Activated naive CD4-positive, alpha-beta T cell treated with anti-CD3 and anti-CD28 coated beads, Interleukin-2, amount 10 ng/mL, durations not matched to agents 7 days and 5 days (primary cell): ENCODE data around the gene RBMS3.

ENCODE experiments used
- CTCF ChIA-PET: fragments of 350-600 bp; sonication (Branson Sonifier 250); formaldehyde crosslinking; loops from one replicate; lab custom pipeline; 2021; ENCODE audit warnings: antibody characterized with exemption; lab: Charles Lee
- DNase-seq: peaks from one replicate; pipeline ENCODE4 v3.0.0-alpha.2; 2020
- H3K27ac Mint-ChIP-seq: one replicate; pipeline ENCODE4 v1.8.0; 2021; ENCODE audit warnings: mild to moderate bottlenecking, moderate library complexity, mixed read lengths
- H3K27me3 Mint-ChIP-seq: one replicate; pipeline ENCODE4 v1.8.0; 2021; ENCODE audit warnings: mild to moderate bottlenecking, mixed read lengths
- H3K36me3 Mint-ChIP-seq: one replicate; pipeline ENCODE4 v1.8.0; 2021; ENCODE audit warnings: mixed read lengths
- H3K4me1 Mint-ChIP-seq: one replicate; pipeline ENCODE4 v1.8.0; 2021; ENCODE audit warnings: mixed read lengths
- H3K4me3 Mint-ChIP-seq: one replicate; pipeline ENCODE4 v1.8.0; 2021; ENCODE audit warnings: mild to moderate bottlenecking, moderate library complexity, mixed read lengths
- H3K9me3 Mint-ChIP-seq: one replicate; pipeline ENCODE4 v1.8.0; 2021; ENCODE audit warnings: mixed read lengths

Gene RBMS3

DNA sequence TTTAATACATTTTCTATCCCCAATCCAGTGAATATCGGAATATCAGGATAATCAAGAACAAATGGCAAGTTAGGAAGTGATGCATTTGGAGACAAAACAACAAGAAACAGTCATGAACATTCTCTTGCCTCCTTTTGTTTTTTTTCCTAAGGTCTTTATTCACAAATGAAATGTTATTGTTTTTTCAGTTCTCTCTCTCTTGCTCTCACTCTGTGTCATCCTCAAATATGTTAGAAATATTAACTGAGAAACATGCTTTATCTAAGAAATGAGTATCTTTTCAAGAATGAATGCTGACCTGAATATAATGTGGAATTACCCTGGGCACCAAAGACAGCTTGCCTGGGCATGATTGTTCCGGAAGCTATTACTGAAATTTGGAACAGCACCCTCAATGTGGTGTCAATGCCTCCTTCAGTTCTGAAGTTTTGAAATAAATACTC is 51.3 kb downstream of the RBMS3 start:
- Mint-ChIP-seq H3K4me1 (no peaks in the 10 kb centered on the region), H3K4me3 (no peak overlapping the region), H3K9me3 (no peaks in the 10 kb centered on the region), H3K27me3 (no peaks in the 10 kb centered on the region), H3K27ac (no peak overlapping the region), H3K36me3 (no peaks in the 10 kb centered on the region)
- CTCF ChIA-PET = no interaction called here
- no peak for DNase-seq

DNA sequence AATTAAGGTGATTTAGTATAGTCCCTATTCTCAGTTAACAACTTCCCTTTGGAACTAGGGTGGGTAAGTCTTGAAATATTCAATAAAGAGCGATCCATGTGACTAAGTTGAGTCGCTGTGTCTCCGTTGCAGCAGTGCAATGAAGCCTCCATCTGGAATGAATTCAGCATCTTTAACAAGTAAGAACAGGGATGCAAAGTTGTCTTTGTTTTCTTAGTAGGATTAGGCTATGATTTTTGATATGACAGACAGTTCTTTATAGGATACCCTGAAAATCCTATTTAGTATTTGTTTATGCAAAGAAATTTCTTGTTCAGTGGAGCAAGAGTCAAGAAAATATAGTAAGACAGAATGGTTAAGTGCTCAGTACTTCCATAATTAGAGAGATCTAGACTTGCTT is 52.7 kb downstream of the RBMS3 start:
- CTCF ChIA-PET = no interaction called here
- Mint-ChIP-seq H3K4me1 (no peaks in the 10 kb centered on the region), H3K9me3 (no peaks in the 10 kb centered on the region), H3K4me3 (no peak overlapping the region), H3K27me3 (no peaks in the 10 kb centered on the region), H3K36me3 (no peaks in the 10 kb centered on the region), H3K27ac (no peak overlapping the region)
- no peak for DNase-seq

DNA sequence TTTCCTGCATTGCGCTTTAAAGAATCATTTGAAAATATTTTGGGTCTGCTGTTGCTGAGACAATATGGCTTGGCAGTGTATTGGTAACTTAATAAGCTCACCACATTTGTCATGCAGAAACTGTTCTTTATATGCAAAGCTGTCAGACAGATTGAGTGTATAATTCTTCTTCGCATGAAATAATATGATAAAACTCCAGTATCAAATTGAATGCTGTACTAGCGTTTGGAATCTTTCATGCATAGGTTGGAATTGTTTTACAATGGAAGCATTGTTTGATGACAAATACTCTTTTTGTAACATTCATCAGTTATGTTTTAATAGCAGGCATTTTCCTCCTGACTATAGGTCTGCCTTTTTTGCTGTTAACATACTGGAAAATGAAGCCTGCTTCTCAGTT is 53.8 kb downstream of the RBMS3 start:
- H3K4me1 Mint-ChIP-seq = no peaks in the 10 kb centered on the region
- CTCF ChIA-PET = no interaction called here

DNA sequence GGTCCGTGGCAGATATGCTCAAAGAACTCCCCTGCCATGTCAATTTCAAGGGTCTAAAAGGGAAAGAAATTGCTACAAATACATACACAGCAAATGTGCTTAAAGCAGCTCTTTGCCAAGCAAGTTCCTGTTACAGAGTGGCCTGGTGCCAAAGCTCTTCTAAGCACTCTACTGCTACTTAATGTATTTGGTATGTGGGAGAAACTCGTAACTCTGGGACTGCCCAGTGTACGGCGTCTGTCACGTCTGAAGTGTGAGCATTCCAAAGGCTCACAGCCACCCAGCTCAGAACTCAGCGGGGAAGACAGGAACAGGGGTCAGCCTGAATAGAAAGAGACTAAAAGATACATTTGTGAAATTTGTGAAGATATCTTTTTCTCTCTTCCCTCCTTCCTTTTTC is 54.6 kb downstream of the RBMS3 start:
- no peaks in the 10 kb centered on the region for H3K27me3 Mint-ChIP-seq
- H3K4me3 Mint-ChIP-seq = no peak overlapping the region
- H3K9me3 Mint-ChIP-seq = no peaks in the 10 kb centered on the region
- H3K4me1 Mint-ChIP-seq = no peaks in the 10 kb centered on the region
- no peak overlapping the region for H3K27ac Mint-ChIP-seq
- H3K36me3 Mint-ChIP-seq = no peaks in the 10 kb centered on the region
- CTCF ChIA-PET = no interaction called here
- no peak for DNase-seq

More for the DNA sequence above, 53.8 kb downstream of the RBMS3 start:
- Mint-ChIP-seq H3K4me3 (no peak overlapping the region), H3K27ac (no peak overlapping the region), H3K36me3 (no peaks in the 10 kb centered on the region), H3K27me3 (no peaks in the 10 kb centered on the region), H3K9me3 (no peaks in the 10 kb centered on the region)
- no peak for DNase-seq

DNA sequence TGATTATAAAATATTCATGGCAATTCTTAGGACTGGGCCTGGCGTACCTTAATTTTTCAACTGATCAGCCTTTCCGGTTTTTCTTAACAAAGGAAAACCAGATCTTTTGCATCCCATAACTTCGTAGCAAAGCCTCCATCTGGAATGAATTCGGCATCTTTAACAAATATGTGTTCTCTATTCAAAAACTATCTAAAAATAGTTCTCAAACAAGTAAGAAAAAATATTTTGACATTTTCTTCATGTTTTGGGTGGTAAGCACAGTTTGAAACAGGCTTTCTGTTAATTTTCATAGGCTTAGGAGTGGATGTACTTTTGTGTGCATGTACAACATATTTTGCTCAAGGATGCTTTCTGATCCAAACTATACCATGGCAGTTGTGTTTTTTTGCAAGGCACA is 55.1 kb downstream of the RBMS3 start:
- no peaks in the 10 kb centered on the region for H3K4me1 Mint-ChIP-seq
- no peak overlapping the region for H3K27ac Mint-ChIP-seq
- no peaks in the 10 kb centered on the region for H3K9me3 Mint-ChIP-seq
- H3K27me3 Mint-ChIP-seq = no peaks in the 10 kb centered on the region
- CTCF ChIA-PET = no interaction called here
- no peak overlapping the region for H3K4me3 Mint-ChIP-seq
- no peaks in the 10 kb centered on the region for H3K36me3 Mint-ChIP-seq
- no peak for DNase-seq

DNA sequence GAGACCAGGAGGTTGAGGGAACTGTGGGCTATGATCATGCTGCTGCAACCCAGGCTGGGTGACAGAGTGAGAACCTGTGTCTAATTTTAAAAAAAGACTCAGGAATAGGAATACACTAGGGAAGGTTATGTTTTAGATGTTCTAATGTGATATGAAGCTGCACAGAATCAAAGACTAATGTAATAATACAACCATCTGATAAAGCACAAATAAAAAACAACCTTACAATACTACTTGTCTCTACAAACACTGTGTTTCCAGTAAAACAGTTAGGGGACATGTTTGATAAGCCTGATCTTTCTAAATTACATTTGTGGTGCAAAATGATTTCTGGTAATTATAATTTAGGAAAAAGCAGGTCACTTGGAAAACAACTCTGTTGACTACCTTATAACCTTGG is 56.7 kb downstream of the RBMS3 start:
- Mint-ChIP-seq H3K4me3 (no peak overlapping the region), H3K27me3 (no peaks in the 10 kb centered on the region), H3K27ac (no peak overlapping the region), H3K9me3 (no peaks in the 10 kb centered on the region), H3K4me1 (no peaks in the 10 kb centered on the region), H3K36me3 (no peaks in the 10 kb centered on the region)
- DNase-seq = no peak
- CTCF ChIA-PET = no interaction called here

DNA sequence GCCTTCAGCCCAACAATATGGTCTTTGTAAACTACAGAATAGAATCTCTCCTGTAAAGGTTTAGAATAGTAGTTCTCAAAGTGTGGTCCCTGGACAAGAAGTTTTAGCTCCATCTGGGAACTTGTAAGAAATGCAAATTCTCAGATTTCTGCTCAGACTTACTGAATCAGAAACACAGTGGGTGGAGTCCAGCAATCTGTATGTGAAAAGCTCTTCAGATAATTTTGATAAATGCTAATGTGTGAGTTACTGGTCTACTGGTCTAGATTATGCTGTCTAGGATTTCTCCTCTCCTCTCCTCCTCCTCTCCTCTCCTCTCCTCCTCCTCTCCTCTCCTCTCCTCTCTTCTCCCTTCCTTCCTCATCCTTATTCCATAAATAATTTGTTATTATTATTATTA is 57.5 kb downstream of the RBMS3 start:
- no peak overlapping the region for H3K4me3 Mint-ChIP-seq
- H3K36me3 Mint-ChIP-seq = no peaks in the 10 kb centered on the region
- no peak for DNase-seq
- no peaks in the 10 kb centered on the region for H3K9me3 Mint-ChIP-seq
- H3K4me1 Mint-ChIP-seq = no peaks in the 10 kb centered on the region
- CTCF ChIA-PET = no interaction called here
- H3K27ac Mint-ChIP-seq = no peak overlapping the region
- H3K27me3 Mint-ChIP-seq = no peaks in the 10 kb centered on the region

DNA sequence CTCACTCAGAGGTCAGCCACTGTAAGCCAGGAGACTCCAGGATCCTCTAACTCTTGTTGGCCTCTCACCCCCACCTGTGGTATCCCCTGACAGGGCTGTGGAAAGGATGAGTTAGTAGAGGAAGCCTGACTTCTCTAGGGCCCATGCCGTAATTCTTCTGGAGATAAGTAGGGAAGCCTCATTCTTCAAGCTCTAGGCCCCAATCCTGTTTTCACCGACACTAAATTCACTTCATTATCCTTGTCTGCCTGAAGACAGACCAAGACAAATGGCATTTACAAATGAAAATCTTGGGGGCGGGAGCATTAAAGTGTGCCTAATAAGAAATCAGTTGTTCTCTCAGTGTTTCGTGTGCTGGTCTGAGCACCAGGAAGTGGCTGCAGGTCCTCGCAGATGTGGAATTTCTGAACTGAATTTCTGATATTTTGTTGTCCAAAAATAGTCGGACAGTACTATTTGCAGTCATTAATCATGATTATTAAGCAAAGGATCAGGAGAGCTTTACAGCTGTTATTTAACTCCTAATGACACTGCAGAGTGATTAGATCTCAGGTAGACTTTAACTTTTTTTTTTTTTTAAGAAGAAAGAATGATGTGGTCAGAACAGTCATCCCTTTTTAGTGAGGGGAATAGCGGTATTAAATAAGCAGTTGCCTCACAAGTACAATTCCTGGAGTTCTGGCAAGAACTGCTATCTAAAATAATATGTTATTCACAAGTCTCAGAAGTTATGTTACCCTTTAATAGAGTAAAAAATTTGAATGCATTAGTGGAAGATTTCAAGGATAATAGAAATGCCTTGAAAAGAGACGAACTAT is 58.4 kb downstream of the RBMS3 start:
- Mint-ChIP-seq H3K9me3 (no peaks in the 10 kb centered on the region), H3K4me1 (no peaks in the 10 kb centered on the region), H3K27me3 (no peaks in the 10 kb centered on the region), H3K36me3 (no peaks in the 10 kb centered on the region), H3K4me3 (no peak overlapping the region), H3K27ac (no peak overlapping the region)
- CTCF ChIA-PET = no interaction called here
- DNase-seq = no peak

DNA sequence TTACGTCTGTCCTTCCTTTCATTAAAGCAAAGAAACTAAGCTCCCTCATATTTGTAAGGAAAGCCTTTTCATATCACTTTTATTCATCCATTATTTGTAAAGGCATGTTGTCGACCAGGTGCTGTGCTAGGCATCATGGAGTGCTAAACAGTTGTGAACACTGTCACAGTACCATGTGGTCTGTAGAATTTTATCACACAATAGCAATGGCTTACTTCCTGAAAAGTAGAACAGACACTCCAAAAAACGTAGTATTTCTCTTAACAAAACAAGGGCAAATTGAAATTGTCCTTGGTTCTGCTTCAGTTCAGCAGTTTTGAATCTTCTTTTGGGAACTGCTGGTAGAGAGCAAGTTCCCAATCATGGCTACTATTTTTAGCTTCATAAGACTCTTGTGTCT is 63.3 kb downstream of the RBMS3 start:
- Mint-ChIP-seq H3K4me1 (no peaks in the 10 kb centered on the region), H3K9me3 (no peaks in the 10 kb centered on the region), H3K27me3 (no peaks in the 10 kb centered on the region), H3K27ac (no peak overlapping the region), H3K4me3 (no peak overlapping the region), H3K36me3 (no peaks in the 10 kb centered on the region)
- DNase-seq = no peak
- CTCF ChIA-PET = no interaction called here

DNA sequence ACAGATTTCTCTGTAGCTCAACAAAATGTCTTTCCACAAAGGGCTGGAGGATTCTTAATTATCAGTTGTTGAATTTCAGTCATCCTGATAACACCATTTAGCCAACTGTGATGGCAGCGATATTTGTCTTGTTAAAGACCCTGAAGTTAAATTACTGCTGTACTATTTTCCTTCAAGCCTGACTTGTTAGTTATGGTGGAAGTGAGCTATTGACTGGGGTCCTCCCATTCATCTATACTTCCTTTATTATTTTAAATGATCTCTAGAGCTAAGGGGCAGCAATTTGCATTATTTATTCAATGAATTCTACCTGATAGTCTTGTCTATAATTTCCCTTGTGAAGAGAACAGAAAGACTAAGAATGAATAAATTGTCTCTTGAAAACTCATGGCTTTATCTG is 64.1 kb downstream of the RBMS3 start:
- no peaks in the 10 kb centered on the region for H3K36me3 Mint-ChIP-seq
- H3K4me3 Mint-ChIP-seq = no peak overlapping the region
- no peak overlapping the region for H3K27ac Mint-ChIP-seq
- DNase-seq = no peak
- H3K4me1 Mint-ChIP-seq = no peaks in the 10 kb centered on the region
- no peaks in the 10 kb centered on the region for H3K9me3 Mint-ChIP-seq
- CTCF ChIA-PET = no interaction called here
- no peaks in the 10 kb centered on the region for H3K27me3 Mint-ChIP-seq

DNA sequence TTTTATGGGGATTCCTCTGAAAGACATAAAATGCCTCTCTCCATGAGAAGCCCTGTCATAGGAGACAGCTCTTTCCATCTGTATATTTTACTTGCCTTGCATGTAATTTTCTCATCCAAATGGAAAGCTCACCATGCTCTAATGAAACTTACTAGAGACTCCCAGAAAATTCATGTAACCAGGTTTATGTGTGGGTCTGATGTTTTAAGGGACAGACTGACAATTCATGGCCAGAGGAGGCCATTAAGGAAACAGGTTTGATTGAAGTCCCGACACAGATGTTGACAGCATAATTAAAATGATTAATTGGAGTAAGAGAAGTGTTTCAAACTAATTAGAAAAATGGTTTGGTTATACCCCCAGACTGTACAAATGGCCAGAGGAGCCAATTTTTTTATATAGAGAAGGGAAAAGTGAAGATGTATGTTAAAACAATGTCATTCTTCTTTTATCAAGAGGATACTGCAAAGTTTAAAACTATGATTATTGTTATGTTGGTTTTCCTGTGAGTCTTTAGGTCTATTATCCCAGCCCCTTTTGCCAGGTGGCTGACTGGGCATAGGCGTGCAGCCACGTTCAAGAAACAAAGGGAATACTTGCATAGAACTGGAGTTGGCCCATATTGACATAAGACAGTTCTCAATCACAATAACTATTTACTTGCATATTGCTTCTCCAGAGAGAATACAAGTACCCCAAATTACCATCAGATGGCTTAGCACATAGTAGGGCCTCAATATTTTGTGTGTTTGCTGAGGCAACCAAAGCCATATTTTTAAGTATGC is 64.8 kb downstream of the RBMS3 start:
- DNase-seq = no peak
- Mint-ChIP-seq H3K36me3 (no peaks in the 10 kb centered on the region), H3K4me1 (no peaks in the 10 kb centered on the region), H3K4me3 (no peak overlapping the region), H3K27ac (no peak overlapping the region), H3K27me3 (no peaks in the 10 kb centered on the region), H3K9me3 (no peaks in the 10 kb centered on the region)
- CTCF ChIA-PET = no interaction called here

DNA sequence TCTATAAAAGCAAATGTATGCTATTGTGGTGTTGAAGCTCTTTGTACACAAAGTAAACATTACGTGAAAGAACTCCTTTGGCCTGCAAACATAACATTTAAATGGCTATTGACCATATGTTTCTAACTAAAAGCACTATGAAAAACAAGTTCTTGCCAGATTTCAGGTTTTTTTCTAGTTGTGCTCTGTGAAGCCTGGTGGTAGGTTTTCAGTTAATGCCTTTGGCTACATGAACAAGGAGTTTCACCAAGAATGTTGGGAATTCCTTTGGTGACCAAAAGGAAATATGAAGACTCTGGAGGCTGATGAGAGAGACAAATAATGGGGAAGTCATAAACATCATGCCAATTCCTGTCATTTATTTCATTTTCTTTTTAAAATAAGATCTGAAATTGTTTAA is 66.0 kb downstream of the RBMS3 start:
- Mint-ChIP-seq H3K27ac (no peak overlapping the region), H3K4me3 (no peak overlapping the region), H3K27me3 (no peaks in the 10 kb centered on the region), H3K36me3 (no peaks in the 10 kb centered on the region), H3K9me3 (no peaks in the 10 kb centered on the region), H3K4me1 (no peaks in the 10 kb centered on the region)
- CTCF ChIA-PET = no interaction called here
- DNase-seq = no peak

DNA sequence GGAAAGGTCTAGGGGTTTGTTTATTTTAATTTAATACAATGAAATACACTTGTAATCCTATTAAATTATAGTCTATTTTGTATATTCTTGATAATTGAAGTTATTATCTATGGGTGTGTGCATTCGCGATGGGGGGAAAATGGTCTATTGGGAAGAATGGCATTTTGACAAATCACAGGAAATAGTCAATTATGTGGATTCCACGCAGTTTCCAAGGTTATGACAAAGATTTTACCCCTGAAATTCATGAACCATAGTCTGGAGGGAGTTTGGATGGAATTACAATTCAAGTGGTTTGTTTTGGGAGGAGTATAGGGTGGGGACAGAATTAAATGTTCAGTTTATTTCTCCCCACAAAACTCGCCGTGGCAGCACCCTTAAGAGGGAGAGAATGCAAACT is 66.5 kb downstream of the RBMS3 start:
- no peak for DNase-seq
- no peaks in the 10 kb centered on the region for H3K36me3 Mint-ChIP-seq
- no peak overlapping the region for H3K27ac Mint-ChIP-seq
- H3K27me3 Mint-ChIP-seq = no peaks in the 10 kb centered on the region
- H3K4me3 Mint-ChIP-seq = no peak overlapping the region
- H3K9me3 Mint-ChIP-seq = no peaks in the 10 kb centered on the region
- CTCF ChIA-PET = no interaction called here
- H3K4me1 Mint-ChIP-seq = no peaks in the 10 kb centered on the region

DNA sequence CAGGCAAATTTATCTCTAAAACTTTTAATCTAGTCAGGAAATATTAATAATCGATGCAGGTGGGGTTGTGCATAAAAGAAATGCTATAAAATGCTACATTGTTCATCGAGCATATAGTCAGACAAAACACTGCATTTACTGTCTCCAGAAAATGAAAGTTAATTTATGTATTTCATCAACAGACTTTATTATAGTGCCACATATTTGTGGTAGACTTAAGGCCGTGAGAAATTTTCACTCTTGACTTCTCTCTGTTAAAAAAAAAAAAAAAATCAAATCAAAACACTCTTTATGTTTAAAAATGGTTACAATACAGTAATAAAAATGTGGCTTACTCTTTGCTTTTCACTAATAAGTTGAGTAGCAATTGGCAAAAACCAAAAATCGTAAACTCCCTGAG is 67.4 kb downstream of the RBMS3 start:
- H3K27ac Mint-ChIP-seq = no peak overlapping the region
- CTCF ChIA-PET = no interaction called here

DNA sequence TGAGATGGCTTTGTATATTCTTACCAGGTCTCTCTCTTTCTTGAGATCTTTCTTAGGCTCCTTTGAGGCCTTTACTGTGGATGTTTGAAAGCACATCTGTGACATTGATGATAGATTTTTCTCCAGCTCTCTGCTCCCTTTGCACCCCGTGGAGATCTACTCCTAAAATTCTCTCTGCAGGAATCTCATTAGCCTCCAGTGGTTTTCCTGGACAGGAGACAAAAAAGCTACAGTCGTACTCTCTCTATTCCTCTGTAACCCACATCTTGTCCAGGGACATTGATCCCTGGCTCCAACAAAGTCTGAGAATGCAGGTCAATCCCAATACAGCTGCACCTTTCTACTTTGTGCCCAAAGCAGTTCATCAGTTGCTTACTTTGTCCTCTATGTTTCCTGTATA is 68.2 kb downstream of the RBMS3 start:
- CTCF ChIA-PET = no interaction called here
- H3K9me3 Mint-ChIP-seq = no peaks in the 10 kb centered on the region
- no peaks in the 10 kb centered on the region for H3K36me3 Mint-ChIP-seq
- peaks cover 3% of the 10 kb centered on the region for H3K4me1 Mint-ChIP-seq
- no peak overlapping the region for H3K27ac Mint-ChIP-seq
- no peak overlapping the region for H3K4me3 Mint-ChIP-seq
- no peak for DNase-seq
- H3K27me3 Mint-ChIP-seq = no peaks in the 10 kb centered on the region

More for the DNA sequence above, 67.4 kb downstream of the RBMS3 start:
- no peaks in the 10 kb centered on the region for H3K4me1 Mint-ChIP-seq
- no peak overlapping the region for H3K4me3 Mint-ChIP-seq
- DNase-seq = no peak
- no peaks in the 10 kb centered on the region for H3K36me3 Mint-ChIP-seq
- H3K9me3 Mint-ChIP-seq = no peaks in the 10 kb centered on the region
- H3K27me3 Mint-ChIP-seq = no peaks in the 10 kb centered on the region
